ENCODE data around the gene HDDC3. TPM values are rescaled to one million over a fixed set of nuclear protein-coding genes. Genes with fewer than 3 reads are reported as not detected.
A peak's percentile ranks its signal among the peaks of the same experiment; 100 is the strongest.

Gene HDDC3
- total and polyA plus RNA-seq, 9 of the 15 experiments (the other 6 are each of a cell fraction or from before 2014, with no cell fraction given), result 14.9 to 55.8 (median 36.9) TPM

- no peak for TF ChIP-seq NR3C1 (CRISPR knock-in tag; IDR thresholded peaks at IDR 0.05)
- TF ChIP-seq, protein P1, sequence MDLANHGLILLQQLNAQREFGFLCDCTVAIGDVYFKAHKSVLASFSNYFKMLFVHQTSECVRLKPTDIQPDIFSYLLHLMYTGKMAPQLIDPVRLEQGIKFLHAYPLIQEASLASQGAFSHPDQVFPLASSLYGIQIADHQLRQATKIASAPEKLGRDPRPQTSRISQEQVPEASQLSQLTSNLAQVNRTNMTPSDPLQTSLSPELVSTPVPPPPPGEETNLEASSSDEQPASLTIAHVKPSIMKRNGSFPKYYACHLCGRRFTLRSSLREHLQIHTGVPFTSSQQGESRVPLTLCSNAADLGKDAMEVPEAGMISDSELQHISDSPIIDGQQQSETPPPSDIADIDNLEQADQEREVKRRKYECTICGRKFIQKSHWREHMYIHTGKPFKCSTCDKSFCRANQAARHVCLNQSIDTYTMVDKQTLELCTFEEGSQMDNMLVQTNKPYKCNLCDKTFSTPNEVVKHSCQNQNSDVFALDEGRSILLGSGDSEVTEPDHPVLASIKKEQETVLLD (IDR thresholded peaks at IDR 0.05), result peak; percentile 24; the same call in 1 of the 2 replicates
- TF ChIP-seq STAT5B (CRISPR knock-in tag; IDR thresholded peaks at IDR 0.05), result no peak
- no peak for TF ChIP-seq ZNF3 (CRISPR knock-in tag; IDR thresholded peaks at IDR 0.05)
- TF ChIP-seq DLX4 (CRISPR knock-in tag; IDR thresholded peaks at IDR 0.05), result no peak
- TF ChIP-seq ZNF583 (CRISPR knock-in tag; IDR thresholded peaks at IDR 0.05), result no peak
- TF ChIP-seq, protein P2, sequence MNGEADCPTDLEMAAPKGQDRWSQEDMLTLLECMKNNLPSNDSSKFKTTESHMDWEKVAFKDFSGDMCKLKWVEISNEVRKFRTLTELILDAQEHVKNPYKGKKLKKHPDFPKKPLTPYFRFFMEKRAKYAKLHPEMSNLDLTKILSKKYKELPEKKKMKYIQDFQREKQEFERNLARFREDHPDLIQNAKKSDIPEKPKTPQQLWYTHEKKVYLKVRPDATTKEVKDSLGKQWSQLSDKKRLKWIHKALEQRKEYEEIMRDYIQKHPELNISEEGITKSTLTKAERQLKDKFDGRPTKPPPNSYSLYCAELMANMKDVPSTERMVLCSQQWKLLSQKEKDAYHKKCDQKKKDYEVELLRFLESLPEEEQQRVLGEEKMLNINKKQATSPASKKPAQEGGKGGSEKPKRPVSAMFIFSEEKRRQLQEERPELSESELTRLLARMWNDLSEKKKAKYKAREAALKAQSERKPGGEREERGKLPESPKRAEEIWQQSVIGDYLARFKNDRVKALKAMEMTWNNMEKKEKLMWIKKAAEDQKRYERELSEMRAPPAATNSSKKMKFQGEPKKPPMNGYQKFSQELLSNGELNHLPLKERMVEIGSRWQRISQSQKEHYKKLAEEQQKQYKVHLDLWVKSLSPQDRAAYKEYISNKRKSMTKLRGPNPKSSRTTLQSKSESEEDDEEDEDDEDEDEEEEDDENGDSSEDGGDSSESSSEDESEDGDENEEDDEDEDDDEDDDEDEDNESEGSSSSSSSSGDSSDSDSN (IDR thresholded peaks at IDR 0.05; ENCODE audit: borderline replicate concordance in 1 of 2, low read depth in 2 of 2, low read length in 2 of 2), result peak; percentile 92 to 97
- TF ChIP-seq ZNF23 (CRISPR knock-in tag; IDR thresholded peaks at IDR 0.05), result 0 out of 2 replicates have a peak, but pooled peaks have one; percentile 26
- TF ChIP-seq ARID1B (IDR thresholded peaks at IDR 0.05), result no peak; the same call in 1 of the 2 replicates
- TF ChIP-seq, protein P3, sequence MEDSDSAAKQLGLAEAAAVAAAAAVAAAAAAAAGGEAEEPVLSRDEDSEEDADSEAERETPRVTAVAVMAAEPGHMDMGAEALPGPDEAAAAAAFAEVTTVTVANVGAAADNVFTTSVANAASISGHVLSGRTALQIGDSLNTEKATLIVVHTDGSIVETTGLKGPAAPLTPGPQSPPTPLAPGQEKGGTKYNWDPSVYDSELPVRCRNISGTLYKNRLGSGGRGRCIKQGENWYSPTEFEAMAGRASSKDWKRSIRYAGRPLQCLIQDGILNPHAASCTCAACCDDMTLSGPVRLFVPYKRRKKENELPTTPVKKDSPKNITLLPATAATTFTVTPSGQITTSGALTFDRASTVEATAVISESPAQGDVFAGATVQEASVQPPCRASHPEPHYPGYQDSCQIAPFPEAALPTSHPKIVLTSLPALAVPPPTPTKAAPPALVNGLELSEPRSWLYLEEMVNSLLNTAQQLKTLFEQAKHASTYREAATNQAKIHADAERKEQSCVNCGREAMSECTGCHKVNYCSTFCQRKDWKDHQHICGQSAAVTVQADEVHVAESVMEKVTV (CRISPR knock-in tag; IDR thresholded peaks at IDR 0.05), result 0 out of 2 replicates have a peak, but pooled peaks have one; percentile 15
- TF ChIP-seq TAF9B (IDR thresholded peaks at IDR 0.05; ENCODE audit: partially characterized antibody), result no peak
- TF ChIP-seq ZNF436 (CRISPR knock-in tag; IDR thresholded peaks at IDR 0.05), result no peak
- TF ChIP-seq ZNF668 (CRISPR knock-in tag; IDR thresholded peaks at IDR 0.05), result no peak
- no peak for TF ChIP-seq ZNF79 (CRISPR knock-in tag; IDR thresholded peaks at IDR 0.05; ENCODE audit: low read depth)
- no peak for TF ChIP-seq BDP1 (IDR thresholded peaks at IDR 0.05; ENCODE audit: insufficient read depth, insufficient read length)
- TF ChIP-seq ARID4B (CRISPR knock-in tag; IDR thresholded peaks at IDR 0.05), result peak; percentile 93
- TF ChIP-seq FOXA3 (CRISPR knock-in tag; conservative IDR thresholded peaks at IDR 0.05 in 1 of 2, IDR thresholded peaks at IDR 0.05 in 1 of 2), result 0 out of 4 replicates have a peak, but pooled peaks of 1 of the 2 experiments have one; percentile 20
These were observed at the start of gene HDDC3 (continued) for GRCh38 chr15:90931828-90932659.
